Smooth muscle cell (in vitro differentiated cells): ENCODE measurements around the gene CNKSR1. TPM values are rescaled to one million over a fixed set of nuclear protein-coding genes. Genes with fewer than 3 reads are reported as not detected.

ENCODE experiments used
- DNase-seq: peaks from one replicate; lab custom pipeline; 2025; ENCODE audit not compliant: unreplicated experiment; lab: John Stamatoyannopoulos, UW
- H2AFZ ChIP-seq: fragments of 200-600 bp; sonication (generic); 2 replicates; pipeline ENCODE4 v1.6.0; 2016; ENCODE audit warnings: antibody characterized with exemption, low read depth, mild to moderate bottlenecking
- H3F3A ChIP-seq: fragments of 200-600 bp; sonication (generic); 2 replicates; pipeline ENCODE4 v1.6.0; 2017; ENCODE audit warnings: antibody characterized with exemption, low read depth
- H3K27ac ChIP-seq: fragments of 200-600 bp; sonication (generic); 2 replicates; pipeline ENCODE4 v1.5.1; 2016; ENCODE audit warnings: low read depth, mild to moderate bottlenecking
- H3K27me3 ChIP-seq: fragments of 200-600 bp; sonication (generic); 2 replicates; pipeline ENCODE4 v1.6.1; 2016; ENCODE audit warnings: low read depth, mild to moderate bottlenecking
- H3K36me3 ChIP-seq: fragments of 200-600 bp; sonication (generic); 2 replicates; pipeline ENCODE4 v1.5.1; 2016; ENCODE audit warnings: low read depth
- H3K4me1 ChIP-seq: fragments of 200-600 bp; sonication (generic); 2 replicates; pipeline ENCODE4 v1.5.1; 2016; ENCODE audit warnings: low read depth
- H3K4me2 ChIP-seq: fragments of 200-600 bp; sonication (generic); 2 replicates; pipeline ENCODE4 v1.6.0; 2016; ENCODE audit warnings: mild to moderate bottlenecking
- H3K4me3 ChIP-seq: fragments of 200-600 bp; sonication (generic); 2 replicates; pipeline ENCODE4 v1.5.1; 2016; ENCODE audit warnings: mild to moderate bottlenecking
- H3K79me2 ChIP-seq: fragments of 200-600 bp; sonication (generic); 2 replicates; pipeline ENCODE4 v1.6.0; 2016; ENCODE audit warnings: low read depth, mild to moderate bottlenecking
- H3K9ac ChIP-seq: fragments of 200-600 bp; sonication (generic); 2 replicates; pipeline ENCODE4 v1.6.0; 2016; ENCODE audit warnings: low read depth
- H3K9me3 ChIP-seq: fragments of 200-600 bp; sonication (generic); replicated peaks from 2 replicates; pipeline ENCODE4 v1.5.1; 2016; ENCODE audit warnings: low read depth
- H4K20me1 ChIP-seq: fragments of 200-600 bp; sonication (generic); 2 replicates; pipeline ENCODE4 v1.6.0; 2016; ENCODE audit warnings: low read depth
- WGBS: methylation state at CpG from one replicate; pipeline ENCODE4 v1.1.7; 2016; ENCODE audit warnings: low lambda C conversion rate; 5-methylcytosine and 5-hydroxymethylcytosine counted together
- polyA plus RNA-seq: library from polyadenylated mRNA; unstranded; fragments of >200 nt; fragmentation: Nextera tagmentation; extraction: Ambion mirVana; gene quantifications from 2 replicates; pipeline ENCODE4 v1.2.1, GENCODE V29; 2016
- total RNA-seq: library from RNA; depleted of rRNA; stranded (reverse); fragments of >200 nt; gene quantifications from 2 replicates; pipeline ENCODE4 v1.2.3, GENCODE V29; 2014
- TF ChIP-seq, protein P1 (sequence below): fragments of 200-600 bp; sonication (generic); IDR thresholded peaks from 2 replicates; pipeline ENCODE4 v1.5.1; 2017; ENCODE audit warnings: borderline replicate concordance, mild to moderate bottlenecking, antibody characterized with exemption; ENCODE audit not compliant: insufficient read depth, poor library complexity, severe bottlenecking

CNKSR1 gene
- total and polyA plus RNA-seq, 2 experiments from 2014 or later: 1.4 to 6.6 TPM

DNA sequence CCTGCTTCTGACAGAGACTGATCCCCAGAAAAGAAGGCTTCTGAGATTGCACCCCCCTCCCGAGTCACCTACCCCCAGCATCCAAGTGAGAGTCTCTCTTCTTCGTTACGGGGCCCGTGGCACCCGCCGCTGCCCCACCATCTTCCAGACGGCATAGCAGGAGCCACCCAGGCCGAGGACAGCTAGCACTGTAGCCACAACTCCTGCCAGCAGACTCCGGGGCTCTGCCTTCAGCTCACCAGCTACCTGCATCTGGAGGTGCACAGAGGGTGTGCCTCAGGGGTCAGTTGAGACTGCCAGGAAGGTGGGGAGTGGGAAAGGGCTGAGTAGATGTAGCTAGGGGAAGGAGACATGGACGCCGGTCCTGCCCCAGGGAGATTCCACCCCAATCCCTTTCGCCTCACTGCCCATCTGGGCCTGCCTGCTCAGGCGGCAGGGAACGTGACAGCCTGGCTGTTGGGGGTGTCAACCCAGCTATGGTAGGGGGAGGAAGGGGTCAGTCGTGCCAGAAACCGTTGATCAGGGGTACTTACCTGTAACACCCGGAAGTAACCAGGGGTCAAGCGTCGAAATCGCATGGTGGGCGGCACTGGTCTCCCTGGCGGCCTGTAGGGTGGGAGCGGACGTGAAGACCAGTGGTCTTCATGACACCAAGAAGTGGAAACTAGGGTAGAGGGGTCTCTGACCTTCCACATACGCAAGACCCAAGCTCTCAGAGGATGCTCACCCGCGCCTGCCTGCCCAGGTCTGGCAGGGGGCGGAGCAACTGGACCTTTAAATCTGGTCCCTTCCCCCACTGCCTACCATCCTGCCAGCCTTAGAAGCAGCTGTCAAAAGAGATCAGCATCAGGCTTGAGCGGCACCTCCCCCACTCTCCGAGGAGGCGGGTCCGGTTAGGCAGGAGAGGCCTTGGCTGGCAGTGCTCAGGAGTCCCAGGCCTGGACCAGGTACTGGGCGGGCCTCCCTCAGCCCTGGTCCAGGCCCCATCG is 5.9 kb upstream of the CNKSR1 start, which contains the start of gene ZNF593OS:
Gene ZNF593OS (minus strand): TSS at position 749 of the 989 bp plus-strand sequence. CDS start 171 bp downstream, at position 578.
- H3F3A ChIP-seq: no peaks in the 10 kb centered on the region
- H4K20me1 ChIP-seq: no peaks in the 10 kb centered on the region
- no peak within 1 kb of the TSS for H3K9ac ChIP-seq
- no peak for DNase-seq
- H3K27ac ChIP-seq: no peak within 1 kb of the TSS
- H3K4me3 ChIP-seq: peak within 1 kb of the TSS; percentile 84
- H3K79me2 ChIP-seq: peaks cover 4% of the 10 kb centered on the region
- no peak within 1 kb of the TSS for H2AFZ ChIP-seq
- H3K36me3 ChIP-seq: no peaks in the 10 kb centered on the region
- peak within 1 kb of the TSS; percentile 97 for H3K4me2 ChIP-seq
- TF ChIP-seq, protein P1, sequence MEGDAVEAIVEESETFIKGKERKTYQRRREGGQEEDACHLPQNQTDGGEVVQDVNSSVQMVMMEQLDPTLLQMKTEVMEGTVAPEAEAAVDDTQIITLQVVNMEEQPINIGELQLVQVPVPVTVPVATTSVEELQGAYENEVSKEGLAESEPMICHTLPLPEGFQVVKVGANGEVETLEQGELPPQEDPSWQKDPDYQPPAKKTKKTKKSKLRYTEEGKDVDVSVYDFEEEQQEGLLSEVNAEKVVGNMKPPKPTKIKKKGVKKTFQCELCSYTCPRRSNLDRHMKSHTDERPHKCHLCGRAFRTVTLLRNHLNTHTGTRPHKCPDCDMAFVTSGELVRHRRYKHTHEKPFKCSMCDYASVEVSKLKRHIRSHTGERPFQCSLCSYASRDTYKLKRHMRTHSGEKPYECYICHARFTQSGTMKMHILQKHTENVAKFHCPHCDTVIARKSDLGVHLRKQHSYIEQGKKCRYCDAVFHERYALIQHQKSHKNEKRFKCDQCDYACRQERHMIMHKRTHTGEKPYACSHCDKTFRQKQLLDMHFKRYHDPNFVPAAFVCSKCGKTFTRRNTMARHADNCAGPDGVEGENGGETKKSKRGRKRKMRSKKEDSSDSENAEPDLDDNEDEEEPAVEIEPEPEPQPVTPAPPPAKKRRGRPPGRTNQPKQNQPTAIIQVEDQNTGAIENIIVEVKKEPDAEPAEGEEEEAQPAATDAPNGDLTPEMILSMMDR: no peak
- 95% methylated on average over 33 of the region's 34 CpGs for WGBS
- no peaks in the 10 kb centered on the region for H3K27me3 ChIP-seq
- H3K9me3 ChIP-seq: no peaks in the 10 kb centered on the region
- H3K4me1 ChIP-seq: peaks cover 20% of the 10 kb centered on the region

DNA sequence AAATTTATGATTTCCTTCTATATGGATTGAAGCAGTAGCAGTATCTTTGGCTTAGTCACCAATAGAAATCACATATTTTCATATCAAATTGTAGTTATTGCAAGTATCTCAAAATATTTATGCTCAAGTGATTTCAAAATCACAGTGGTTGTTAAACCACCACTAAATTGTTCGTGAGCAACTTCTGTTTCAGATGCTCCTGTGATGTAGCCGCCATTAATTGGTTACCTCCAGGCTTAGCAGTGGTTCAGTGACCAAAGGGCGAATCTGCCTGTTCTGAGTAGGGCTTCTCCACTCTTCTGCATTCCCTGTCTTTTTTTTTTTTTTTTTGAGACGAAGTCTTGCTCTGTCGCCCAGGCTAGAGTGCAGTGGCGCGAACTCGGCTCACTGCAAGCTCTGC is 1.9 kb upstream of the CNKSR1 start:
- H3K27ac ChIP-seq: no peak overlapping the region
- peaks cover 14% of the 10 kb centered on the region for H3K4me1 ChIP-seq
- peaks cover 3% of the 10 kb centered on the region for H3K79me2 ChIP-seq
- no peak overlapping the region for H3K4me2 ChIP-seq
- H3K36me3 ChIP-seq: no peaks in the 10 kb centered on the region
- DNase-seq: no peak
- WGBS: 97% methylated on average over 3 of the region's 8 CpGs
- H2AFZ ChIP-seq: no peak overlapping the region
- no peaks in the 10 kb centered on the region for H3F3A ChIP-seq
- no peaks in the 10 kb centered on the region for H4K20me1 ChIP-seq
- H3K9ac ChIP-seq: no peak overlapping the region
- H3K27me3 ChIP-seq: no peaks in the 10 kb centered on the region
- no peak overlapping the region for H3K4me3 ChIP-seq
- TF ChIP-seq, protein P1: no peak
- no peaks in the 10 kb centered on the region for H3K9me3 ChIP-seq

DNA sequence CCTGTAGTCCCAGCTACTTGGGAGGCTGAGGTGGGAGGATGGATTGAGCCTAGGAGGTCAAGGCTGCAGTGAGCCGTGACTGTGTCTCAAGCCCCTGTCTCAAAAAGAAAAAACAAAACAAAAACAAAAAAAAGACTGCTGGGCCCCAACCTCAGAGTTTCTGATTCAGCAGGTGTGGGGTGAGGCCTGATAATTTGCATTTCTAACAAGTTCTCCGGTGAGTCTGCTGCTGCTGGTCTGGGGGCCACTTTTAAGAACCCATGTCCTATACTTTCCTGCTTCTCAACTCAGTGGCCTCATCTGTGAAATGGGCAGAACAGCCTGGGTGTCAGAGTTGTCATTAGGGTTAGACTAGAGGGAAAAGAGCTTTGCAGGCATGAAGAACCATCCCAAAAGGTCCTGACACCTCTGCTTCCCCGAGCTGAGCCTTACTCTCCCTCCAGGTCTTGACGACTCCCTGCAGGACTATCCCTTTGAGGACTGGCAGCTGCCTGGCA is 2.8 kb downstream of the CNKSR1 start:
- no peak overlapping the region for H3K9ac ChIP-seq
- H4K20me1 ChIP-seq: no peaks in the 10 kb centered on the region
- no peak for DNase-seq
- no peak overlapping the region for H3K4me2 ChIP-seq
- H3K27me3 ChIP-seq: no peaks in the 10 kb centered on the region
- H3K9me3 ChIP-seq: no peaks in the 10 kb centered on the region
- H3F3A ChIP-seq: no peaks in the 10 kb centered on the region
- H3K79me2 ChIP-seq: no peaks in the 10 kb centered on the region
- H3K27ac ChIP-seq: no peak overlapping the region
- H2AFZ ChIP-seq: no peak overlapping the region
- WGBS: 80% methylated on average over 4 of the region's 4 CpGs
- H3K4me1 ChIP-seq: no peaks in the 10 kb centered on the region
- H3K36me3 ChIP-seq: no peaks in the 10 kb centered on the region
- TF ChIP-seq, protein P1: no peak
- no peak overlapping the region for H3K4me3 ChIP-seq
